GM23338 (cell line): ENCODE measurements around the gene CCDC124. TPM values are rescaled to one million over a fixed set of nuclear protein-coding genes. Genes with fewer than 3 reads are reported as not detected.

Experiments used
- ATAC-seq: fragments of 200-7000 bp; cut with Tn5 transposase; 3 replicates; pipeline ENCODE4 v1.9.1; 2020
- DNase-seq: peaks from one replicate; pipeline ENCODE4 v3.0.0-alpha.2; 2015; ENCODE audit warnings: low spot score
- H2AFZ ChIP-seq: fragments of 200-600 bp; sonication (generic); 2 replicates; pipeline ENCODE4 v1.8.0; 2016; ENCODE audit warnings: antibody characterized with exemption, mild to moderate bottlenecking, moderate library complexity
- H3F3A ChIP-seq: fragments of 200-600 bp; sonication (generic); replicated peaks from 2 replicates; pipeline ENCODE4 v1.8.0; 2017; ENCODE audit warnings: antibody characterized with exemption, mixed run types, low read depth
- H3K27ac ChIP-seq: fragments of 200-600 bp; sonication (generic); 2 replicates; pipeline ENCODE4 v1.6.1; 2016; ENCODE audit warnings: low read depth
- H3K27me3 ChIP-seq: fragments of 200-600 bp; sonication (generic); 2 replicates; pipeline ENCODE4 v1.8.0; 2016; ENCODE audit warnings: mild to moderate bottlenecking, mixed run types, moderate library complexity; ENCODE audit not compliant: insufficient read depth
- H3K36me3 ChIP-seq: fragments of 200-600 bp; sonication (generic); 2 replicates; pipeline ENCODE4 v1.8.0; 2016; ENCODE audit warnings: mild to moderate bottlenecking; ENCODE audit not compliant: insufficient read depth
- H3K4me1 ChIP-seq: fragments of 200-600 bp; sonication (generic); 2 replicates; pipeline ENCODE4 v1.8.0; 2016; ENCODE audit warnings: mild to moderate bottlenecking, moderate library complexity; ENCODE audit not compliant: insufficient read depth
- H3K4me2 ChIP-seq: fragments of 200-600 bp; sonication (generic); 2 replicates; pipeline ENCODE4 v1.7.1; 2017; ENCODE audit warnings: mixed run types
- H3K4me3 ChIP-seq: fragments of 200-600 bp; sonication (generic); 2 replicates; pipeline ENCODE4 v1.6.1; 2016; ENCODE audit warnings: mixed run types
- H3K79me2 ChIP-seq: fragments of 200-600 bp; sonication (generic); replicated peaks from 2 replicates; pipeline ENCODE4 v1.8.0; 2017; ENCODE audit warnings: mild to moderate bottlenecking; ENCODE audit not compliant: insufficient read depth
- H3K9me2 ChIP-seq: fragments of 200-600 bp; sonication (generic); 2 replicates; pipeline ENCODE4 v1.8.0; 2017; ENCODE audit not compliant: insufficient read depth
- H4K20me1 ChIP-seq: fragments of 200-600 bp; sonication (generic); replicated peaks from 2 replicates; pipeline ENCODE4 v1.8.0; 2017; ENCODE audit warnings: mild to moderate bottlenecking; ENCODE audit not compliant: insufficient read depth
- H3K27ac Mint-ChIP-seq: 2 replicates; pipeline ENCODE4 v1.8.0; 2020; ENCODE audit warnings: inconsistent platforms, mild to moderate bottlenecking, moderate library complexity, mixed read lengths
- H3K27me3 Mint-ChIP-seq: 3 replicates; pipeline ENCODE4 v1.8.0; 2022; ENCODE audit warnings: low read depth, mild to moderate bottlenecking, moderate library complexity, mixed read lengths, inconsistent platforms; ENCODE audit not compliant: insufficient read depth, poor library complexity
- H3K36me3 Mint-ChIP-seq: 3 replicates; pipeline ENCODE4 v1.8.0; 2021; ENCODE audit warnings: low read depth, mild to moderate bottlenecking, inconsistent platforms, moderate library complexity, mixed read lengths
- H3K4me1 Mint-ChIP-seq: 3 replicates; pipeline ENCODE4 v1.8.0; 2020; ENCODE audit warnings: mild to moderate bottlenecking, inconsistent platforms, mixed read lengths
- H3K4me3 Mint-ChIP-seq: 3 replicates; pipeline ENCODE4 v1.8.0; 2021; ENCODE audit warnings: moderate library complexity, mild to moderate bottlenecking, inconsistent platforms, mixed read lengths
- H3K9me3 Mint-ChIP-seq: 3 replicates; pipeline ENCODE4 v1.8.0; 2020; ENCODE audit warnings: moderate library complexity, mild to moderate bottlenecking, inconsistent platforms, mixed read lengths
- CREB1 ChIP-seq: fragments of 250-450 bp; sonication (Bioruptor Pico); IDR thresholded peaks from 2 replicates; pipeline ENCODE4 v1.5.0; 2020; ENCODE audit warnings: low read depth, mild to moderate bottlenecking, moderate library complexity
- EZH2 ChIP-seq: fragments of 200-600 bp; sonication (generic); IDR thresholded peaks from one replicate; pipeline ENCODE4 v1.8.0; 2017; ENCODE audit warnings: antibody characterized with exemption, mild to moderate bottlenecking, low read depth; ENCODE audit not compliant: unreplicated experiment
- JUNB ChIP-seq: IDR thresholded peaks from one replicate; pipeline ENCODE4 v1.6.1; 2016; ENCODE audit warnings: antibody characterized with exemption; ENCODE audit not compliant: unreplicated experiment
- POLR2AphosphoS5 ChIP-seq: IDR thresholded peaks from 2 replicates; pipeline ENCODE4 v1.6.1; 2016; ENCODE audit warnings: antibody characterized with exemption, low read depth
- ZNF114 ChIP-seq: fragments of 250-450 bp; sonication (Bioruptor Pico); IDR thresholded peaks from 2 replicates; pipeline ENCODE4 v1.5.0; 2020; ENCODE audit warnings: mild to moderate bottlenecking, moderate library complexity
- polyA plus RNA-seq: library from polyadenylated mRNA; unstranded; fragments of >200 nt; fragmentation: Nextera tagmentation; extraction: Ambion mirVana; gene quantifications from 2 replicates; pipeline ENCODE4 v1.2.1, GENCODE V29; 2016
- total RNA-seq: library from RNA; depleted of rRNA; stranded (reverse); fragments of >200 nt; shearing (Covaris generic); gene quantifications from 2 replicates; pipeline ENCODE4 v1.2.3, GENCODE V29; 2014
- TF ChIP-seq, protein P1 (sequence below): fragments of 250-450 bp; sonication (Bioruptor Pico); IDR thresholded peaks from 2 replicates; pipeline ENCODE4 v1.5.0; 2020; ENCODE audit warnings: mild to moderate bottlenecking, moderate library complexity
- TF ChIP-seq, protein P2 (sequence below): IDR thresholded peaks from 2 replicates; pipeline ENCODE4 v1.6.1; 2016; ENCODE audit warnings: antibody characterized with exemption

The CCDC124 gene
- total and polyA plus RNA-seq, 2 experiments from 2014 or later = 56.0 to 182 TPM

DNA sequence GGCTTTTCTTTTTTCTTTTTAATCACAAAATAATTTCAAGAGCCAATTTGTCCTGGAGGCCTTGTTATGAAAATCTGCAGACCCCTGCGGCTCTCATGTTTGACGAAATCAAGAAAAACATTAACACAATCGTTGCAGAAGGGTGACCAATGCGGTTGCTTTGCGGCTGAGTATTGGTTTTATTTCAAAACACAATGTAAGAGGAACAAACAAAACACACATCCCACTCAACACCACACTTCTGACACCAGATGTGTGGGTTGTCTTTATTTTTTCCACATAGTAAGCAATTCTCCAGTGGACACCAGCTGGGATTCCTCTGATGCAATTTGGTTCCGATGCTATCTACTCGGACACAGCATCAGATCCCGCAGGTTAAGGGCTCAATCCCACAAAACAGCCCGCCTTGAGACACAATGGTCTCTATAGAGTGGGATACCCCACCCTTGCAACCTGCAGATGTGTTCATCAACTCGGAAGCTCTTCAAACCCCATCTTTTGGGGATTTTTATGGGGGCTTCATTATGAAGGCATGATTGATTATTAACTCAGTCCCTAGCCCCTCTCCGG is 21.9 kb upstream of the CCDC124 start (continued):
- TF ChIP-seq, protein P1, sequence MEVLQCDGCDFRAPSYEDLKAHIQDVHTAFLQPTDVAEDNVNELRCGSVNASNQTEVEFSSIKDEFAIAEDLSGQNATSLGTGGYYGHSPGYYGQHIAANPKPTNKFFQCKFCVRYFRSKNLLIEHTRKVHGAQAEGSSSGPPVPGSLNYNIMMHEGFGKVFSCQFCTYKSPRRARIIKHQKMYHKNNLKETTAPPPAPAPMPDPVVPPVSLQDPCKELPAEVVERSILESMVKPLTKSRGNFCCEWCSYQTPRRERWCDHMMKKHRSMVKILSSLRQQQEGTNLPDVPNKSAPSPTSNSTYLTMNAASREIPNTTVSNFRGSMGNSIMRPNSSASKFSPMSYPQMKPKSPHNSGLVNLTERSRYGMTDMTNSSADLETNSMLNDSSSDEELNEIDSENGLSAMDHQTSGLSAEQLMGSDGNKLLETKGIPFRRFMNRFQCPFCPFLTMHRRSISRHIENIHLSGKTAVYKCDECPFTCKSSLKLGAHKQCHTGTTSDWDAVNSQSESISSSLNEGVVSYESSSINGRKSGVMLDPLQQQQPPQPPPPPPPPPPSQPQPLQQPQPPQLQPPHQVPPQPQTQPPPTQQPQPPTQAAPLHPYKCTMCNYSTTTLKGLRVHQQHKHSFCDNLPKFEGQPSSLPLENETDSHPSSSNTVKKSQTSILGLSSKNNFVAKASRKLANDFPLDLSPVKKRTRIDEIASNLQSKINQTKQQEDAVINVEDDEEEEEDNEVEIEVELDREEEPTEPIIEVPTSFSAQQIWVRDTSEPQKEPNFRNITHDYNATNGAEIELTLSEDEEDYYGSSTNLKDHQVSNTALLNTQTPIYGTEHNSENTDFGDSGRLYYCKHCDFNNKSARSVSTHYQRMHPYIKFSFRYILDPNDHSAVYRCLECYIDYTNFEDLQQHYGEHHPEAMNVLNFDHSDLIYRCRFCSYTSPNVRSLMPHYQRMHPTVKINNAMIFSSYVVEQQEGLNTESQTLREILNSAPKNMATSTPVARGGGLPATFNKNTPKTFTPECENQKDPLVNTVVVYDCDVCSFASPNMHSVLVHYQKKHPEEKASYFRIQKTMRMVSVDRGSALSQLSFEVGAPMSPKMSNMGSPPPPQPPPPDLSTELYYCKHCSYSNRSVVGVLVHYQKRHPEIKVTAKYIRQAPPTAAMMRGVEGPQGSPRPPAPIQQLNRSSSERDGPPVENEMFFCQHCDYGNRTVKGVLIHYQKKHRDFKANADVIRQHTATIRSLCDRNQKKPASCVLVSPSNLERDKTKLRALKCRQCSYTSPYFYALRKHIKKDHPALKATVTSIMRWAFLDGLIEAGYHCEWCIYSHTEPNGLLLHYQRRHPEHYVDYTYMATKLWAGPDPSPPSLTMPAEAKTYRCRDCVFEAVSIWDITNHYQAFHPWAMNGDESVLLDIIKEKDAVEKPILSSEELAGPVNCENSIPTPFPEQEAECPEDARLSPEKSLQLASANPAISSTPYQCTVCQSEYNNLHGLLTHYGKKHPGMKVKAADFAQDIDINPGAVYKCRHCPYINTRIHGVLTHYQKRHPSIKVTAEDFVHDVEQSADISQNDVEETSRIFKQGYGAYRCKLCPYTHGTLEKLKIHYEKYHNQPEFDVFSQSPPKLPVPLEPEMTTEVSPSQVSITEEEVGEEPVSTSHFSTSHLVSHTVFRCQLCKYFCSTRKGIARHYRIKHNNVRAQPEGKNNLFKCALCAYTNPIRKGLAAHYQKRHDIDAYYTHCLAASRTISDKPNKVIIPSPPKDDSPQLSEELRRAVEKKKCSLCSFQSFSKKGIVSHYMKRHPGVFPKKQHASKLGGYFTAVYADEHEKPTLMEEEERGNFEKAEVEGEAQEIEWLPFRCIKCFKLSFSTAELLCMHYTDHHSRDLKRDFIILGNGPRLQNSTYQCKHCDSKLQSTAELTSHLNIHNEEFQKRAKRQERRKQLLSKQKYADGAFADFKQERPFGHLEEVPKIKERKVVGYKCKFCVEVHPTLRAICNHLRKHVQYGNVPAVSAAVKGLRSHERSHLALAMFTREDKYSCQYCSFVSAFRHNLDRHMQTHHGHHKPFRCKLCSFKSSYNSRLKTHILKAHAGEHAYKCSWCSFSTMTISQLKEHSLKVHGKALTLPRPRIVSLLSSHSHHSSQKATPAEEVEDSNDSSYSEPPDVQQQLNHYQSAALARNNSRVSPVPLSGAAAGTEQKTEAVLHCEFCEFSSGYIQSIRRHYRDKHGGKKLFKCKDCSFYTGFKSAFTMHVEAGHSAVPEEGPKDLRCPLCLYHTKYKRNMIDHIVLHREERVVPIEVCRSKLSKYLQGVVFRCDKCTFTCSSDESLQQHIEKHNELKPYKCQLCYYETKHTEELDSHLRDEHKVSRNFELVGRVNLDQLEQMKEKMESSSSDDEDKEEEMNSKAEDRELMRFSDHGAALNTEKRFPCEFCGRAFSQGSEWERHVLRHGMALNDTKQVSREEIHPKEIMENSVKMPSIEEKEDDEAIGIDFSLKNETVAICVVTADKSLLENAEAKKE = no peak

DNA sequence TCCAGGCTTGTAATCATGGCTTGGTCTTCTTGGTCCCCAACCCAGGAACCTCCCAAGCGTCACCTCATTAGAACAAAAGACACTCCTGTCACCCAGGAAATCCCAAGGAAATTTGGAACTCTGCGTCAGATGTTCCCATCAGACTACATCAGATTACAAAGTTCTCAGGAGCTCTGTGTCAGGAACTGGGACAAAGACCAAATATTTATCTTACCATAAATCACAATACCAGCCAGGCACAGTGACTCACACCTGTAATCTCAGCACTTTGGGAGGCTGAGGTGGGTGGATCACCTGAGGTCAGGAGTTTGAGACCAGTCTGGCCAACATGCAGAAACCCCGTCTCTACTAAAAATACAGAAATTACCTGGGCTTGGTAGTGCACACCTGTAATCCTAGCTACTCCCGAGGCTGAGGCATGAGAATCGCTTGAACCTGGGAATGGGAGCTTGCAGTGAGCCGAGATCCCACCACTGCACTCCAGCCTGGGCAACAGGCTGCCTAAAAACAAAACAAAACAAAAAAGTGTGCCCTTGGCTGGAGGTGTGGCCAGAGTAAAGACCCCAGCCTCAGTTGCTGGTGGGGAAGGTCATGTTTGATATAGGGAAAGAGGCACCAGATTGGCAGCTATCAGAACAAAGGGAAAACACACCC is 16.7 kb upstream of the CCDC124 start:
- DNase-seq (no peak), ATAC-seq (no peak)
- H3K9me2 ChIP-seq = no peaks in the 10 kb centered on the region
- H3K4me1 ChIP-seq = no peaks in the 10 kb centered on the region
- no peak overlapping the region for H2AFZ ChIP-seq
- Mint-ChIP-seq H3K4me1 (no peaks in the 10 kb centered on the region), H3K9me3 (peaks cover 60% of the 10 kb centered on the region), H3K27ac (no peak overlapping the region), H3K36me3 (peaks cover 3% of the 10 kb centered on the region; the same call in 2 of the 3 replicates), H3K27me3 (no peaks in the 10 kb centered on the region), H3K4me3 (no peak overlapping the region)
- H3K27ac ChIP-seq = no peak overlapping the region
- no peak overlapping the region for H3K4me3 ChIP-seq
- H3K27me3 ChIP-seq = no peaks in the 10 kb centered on the region
- no peaks in the 10 kb centered on the region for H4K20me1 ChIP-seq
- H3F3A ChIP-seq = no peaks in the 10 kb centered on the region
- no peaks in the 10 kb centered on the region for H3K36me3 ChIP-seq
- no peak overlapping the region for H3K4me2 ChIP-seq
- H3K79me2 ChIP-seq = no peaks in the 10 kb centered on the region
- TF ChIP-seq ZNF114 (CRISPR knock-in tag) = no peak
- TF ChIP-seq, protein P2, sequence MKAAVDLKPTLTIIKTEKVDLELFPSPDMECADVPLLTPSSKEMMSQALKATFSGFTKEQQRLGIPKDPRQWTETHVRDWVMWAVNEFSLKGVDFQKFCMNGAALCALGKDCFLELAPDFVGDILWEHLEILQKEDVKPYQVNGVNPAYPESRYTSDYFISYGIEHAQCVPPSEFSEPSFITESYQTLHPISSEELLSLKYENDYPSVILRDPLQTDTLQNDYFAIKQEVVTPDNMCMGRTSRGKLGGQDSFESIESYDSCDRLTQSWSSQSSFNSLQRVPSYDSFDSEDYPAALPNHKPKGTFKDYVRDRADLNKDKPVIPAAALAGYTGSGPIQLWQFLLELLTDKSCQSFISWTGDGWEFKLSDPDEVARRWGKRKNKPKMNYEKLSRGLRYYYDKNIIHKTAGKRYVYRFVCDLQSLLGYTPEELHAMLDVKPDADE = no peak
- TF ChIP-seq EZH2 = no peak
- no peak for TF ChIP-seq JUNB
- TF ChIP-seq, protein P1 = no peak
- TF ChIP-seq CREB1 = no peak
- no peak for TF ChIP-seq POLR2AphosphoS5
